G401.6 (cell line): Measurements from ENCODE around the gene IKZF1.
A peak's percentile ranks its signal among the peaks of the same experiment; 100 is the strongest.

ENCODE experiments used
- FAIRE-seq: peaks from 2 replicates; lab custom pipeline; 2012; peaks lifted over from hg19 to GRCh38; lab: Jason Lieb, UNC

Gene IKZF1

DNA sequence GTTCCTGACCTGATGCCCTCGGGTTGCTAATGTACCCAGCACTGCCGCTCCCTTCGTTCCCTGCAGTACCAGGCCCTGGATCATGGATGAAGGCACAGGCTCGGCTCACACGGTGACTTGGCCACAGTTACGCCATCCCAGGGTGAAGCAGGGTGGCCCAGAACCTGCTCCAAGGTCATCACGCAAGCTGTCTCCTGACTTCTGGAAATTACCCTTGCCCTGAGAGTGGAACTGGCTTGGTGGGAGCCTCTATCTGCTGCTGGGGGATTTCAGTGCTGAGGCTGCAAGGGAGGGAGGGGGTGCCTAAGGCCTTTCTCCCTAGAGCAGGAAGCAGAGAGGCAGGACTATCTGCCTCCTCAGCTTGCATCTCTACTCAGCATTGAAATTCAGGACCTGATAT is 109.0 kb downstream of the IKZF1 start:
- FAIRE-seq, result no peak

DNA sequence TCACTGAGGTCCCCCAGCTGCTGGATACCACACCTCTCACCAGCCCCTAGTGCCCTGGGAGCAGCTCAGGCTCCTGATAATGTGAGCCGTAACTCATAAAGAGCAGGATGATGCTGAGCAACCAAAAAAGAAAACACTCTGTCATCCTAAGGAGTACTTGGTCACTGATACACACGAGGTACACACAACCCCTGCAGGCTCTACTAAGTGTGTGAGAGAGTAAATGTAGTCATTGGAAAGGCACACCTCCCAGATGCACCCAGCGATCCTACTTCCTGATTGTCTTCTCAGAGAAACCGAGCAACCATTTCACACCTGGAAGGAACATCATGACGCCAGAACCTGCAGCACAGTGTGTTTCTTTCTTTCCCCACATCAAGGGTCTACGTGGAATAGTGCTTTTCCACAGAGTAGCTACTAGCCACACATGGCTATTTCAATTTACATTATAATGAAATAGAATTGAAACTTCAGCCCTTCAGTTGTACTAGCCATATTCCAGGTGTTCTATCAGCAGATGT is 111.4 kb downstream of the IKZF1 start:
- no peak for FAIRE-seq

DNA sequence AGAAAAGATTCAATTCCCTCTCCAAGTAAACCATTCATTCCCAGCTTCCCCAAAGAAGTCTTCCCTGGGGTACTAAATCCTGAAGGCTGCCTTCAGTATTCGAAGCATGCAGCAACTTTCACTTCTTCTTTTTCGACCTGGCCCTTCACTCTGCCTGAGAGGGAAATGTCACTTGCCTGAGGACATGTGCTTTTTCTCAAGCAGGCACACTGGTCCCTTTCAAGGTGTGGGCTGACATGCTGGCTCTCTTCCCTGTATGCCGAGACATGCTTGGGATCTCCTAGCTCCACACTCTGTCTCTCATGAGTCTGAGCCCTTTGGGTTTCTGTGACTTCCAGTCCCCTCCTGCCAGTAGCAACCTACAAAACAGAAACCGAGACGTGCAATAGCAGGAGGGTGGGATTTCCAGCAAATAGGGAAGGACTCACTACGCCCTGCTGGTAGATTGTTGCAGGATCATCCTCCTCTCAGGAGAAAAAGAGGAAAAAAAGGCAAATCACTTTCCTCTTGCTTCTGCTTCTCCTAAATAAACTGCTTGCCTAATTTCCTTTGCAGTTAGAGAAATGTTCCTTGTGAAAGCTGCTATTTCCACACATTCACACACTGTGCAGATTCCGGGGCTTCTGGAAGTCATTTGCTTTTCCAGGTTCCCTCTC is 112.1 kb downstream of the IKZF1 start:
- FAIRE-seq, result no peak

DNA sequence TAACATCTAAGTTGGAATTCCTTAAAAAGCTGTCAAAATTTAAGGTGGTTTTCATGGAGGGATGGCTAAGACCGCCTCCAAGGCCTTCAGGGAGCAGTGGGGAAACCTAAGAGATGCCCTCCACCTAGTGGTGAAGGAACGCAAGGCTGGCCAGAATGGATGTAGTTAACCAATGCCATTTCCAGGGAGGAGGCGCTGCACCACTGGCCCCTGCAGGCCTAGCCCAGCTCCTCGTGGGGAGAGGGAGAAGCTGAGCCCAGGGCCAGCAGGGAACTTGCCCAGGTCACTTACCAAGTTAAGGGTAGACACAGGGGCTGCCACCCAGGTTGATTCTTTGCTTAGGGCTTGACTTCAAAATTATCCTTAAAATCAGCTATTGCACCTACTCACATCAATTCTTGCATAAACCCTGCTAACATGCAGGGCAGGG is 113.6 kb downstream of the IKZF1 start:
- FAIRE-seq, result peak; percentile 79

DNA sequence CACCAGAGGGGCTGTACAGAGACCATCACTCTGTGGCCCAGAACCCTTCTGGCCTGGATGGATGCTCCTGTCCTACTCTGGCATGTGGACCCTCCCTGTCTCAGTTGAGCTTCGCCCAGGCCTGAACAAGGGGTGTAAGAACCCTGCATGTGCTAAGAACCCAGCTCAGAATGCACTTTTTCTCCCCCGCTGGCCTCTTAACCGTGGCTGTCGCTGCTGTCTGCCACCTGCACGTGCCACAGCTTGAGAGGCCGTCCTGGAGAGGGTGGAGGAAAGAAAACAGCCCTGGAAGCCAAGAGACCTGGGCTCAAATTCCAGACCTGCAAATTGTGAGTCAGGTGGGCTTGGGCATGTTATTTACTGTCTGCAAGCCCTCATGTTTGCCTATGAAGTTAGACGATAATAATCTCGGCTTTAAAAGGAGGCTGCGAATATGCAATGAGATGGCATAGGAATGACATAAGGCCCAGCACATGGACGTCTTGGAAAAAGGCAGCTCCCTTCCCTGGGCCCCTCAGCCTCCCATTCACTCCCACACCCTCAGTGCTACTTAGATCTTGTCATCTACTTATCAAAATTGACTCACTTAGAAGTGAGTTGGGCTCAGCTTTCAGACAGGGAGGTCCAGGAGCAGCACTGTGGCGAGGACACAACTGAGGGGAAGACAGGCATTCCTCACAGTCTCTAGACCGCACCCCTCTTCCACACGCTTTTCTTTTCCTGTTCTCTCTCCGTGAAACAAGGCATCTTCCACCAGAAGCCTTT is 114.2 kb downstream of the IKZF1 start:
- no peak for FAIRE-seq

DNA sequence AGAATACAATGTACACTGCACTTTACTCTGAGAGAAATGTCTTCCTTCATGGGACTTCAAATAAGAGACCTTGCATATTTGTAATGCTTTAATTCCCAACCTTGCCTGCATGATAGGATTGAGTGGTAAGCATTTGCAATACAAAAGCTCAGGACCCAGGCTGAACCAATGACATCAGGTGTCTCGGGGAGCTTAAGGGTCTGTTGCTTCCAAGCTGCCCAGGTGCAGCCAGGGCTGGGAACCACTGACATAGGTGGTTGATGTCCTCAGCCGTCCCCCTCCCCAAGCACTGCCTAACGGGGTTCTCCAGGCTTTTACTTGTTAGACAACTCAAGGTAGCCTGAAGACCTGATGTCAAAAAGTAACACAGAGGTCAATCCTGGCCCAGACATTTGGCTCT is 116.5 kb downstream of the IKZF1 start:
- no peak for FAIRE-seq

DNA sequence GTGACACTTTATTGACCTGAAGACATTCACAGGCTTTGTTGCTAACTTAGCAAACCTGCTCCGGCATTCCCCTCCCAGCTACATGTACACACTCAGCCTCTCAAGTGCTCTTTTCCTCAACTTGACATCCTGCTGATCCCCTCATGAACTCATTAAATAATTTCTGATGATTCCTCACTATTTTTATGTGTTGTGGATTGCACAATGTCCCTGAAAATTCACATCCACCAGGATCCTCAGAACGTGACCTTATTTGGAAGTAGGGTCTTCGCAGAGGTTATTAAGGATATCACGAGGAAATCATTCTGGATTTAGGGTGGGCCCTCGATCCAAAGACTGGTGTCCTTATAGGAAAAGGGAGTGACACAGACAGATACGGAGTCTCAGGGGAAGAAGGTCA is 118.3 kb downstream of the IKZF1 start:
- no peak for FAIRE-seq

DNA sequence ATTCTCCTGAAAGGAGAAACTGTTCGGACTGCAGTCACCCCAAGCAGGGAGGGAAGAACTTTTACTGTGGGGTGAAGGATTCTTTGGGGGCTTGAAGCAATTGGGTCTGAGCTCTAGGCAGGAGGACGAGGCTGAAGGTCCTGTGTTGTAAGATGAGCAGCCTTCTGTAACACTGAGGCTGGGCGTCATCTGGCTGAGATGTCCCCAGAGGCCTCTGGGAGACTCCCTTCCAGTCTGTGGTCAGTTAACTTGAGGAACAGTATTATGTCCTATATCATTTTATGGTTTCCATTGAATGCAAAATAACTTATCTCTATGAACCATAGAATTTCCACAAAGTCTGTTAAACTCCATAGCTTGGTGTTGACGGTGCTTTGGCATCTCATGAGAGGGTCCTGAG is 119.3 kb downstream of the IKZF1 start:
- no peak for FAIRE-seq

DNA sequence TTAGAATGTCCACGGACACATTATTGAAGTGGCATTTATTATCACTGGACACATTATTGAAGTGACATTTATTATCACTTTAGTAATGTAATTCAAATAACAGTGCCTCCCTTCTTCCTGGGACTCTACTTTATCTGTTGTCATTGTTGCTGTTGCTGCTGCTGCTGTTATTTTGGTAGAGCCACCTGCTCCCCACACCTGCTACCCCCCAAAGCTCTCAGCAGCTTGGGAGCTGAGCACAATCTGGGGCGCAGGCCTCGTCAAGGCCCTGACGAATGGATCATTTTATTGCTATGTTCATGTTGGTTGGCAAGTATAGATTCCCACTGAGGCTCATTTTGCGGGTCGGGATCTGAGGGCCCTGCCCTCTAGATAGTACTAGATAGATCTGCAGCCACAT is 120.8 kb downstream of the IKZF1 start:
- FAIRE-seq, result no peak

DNA sequence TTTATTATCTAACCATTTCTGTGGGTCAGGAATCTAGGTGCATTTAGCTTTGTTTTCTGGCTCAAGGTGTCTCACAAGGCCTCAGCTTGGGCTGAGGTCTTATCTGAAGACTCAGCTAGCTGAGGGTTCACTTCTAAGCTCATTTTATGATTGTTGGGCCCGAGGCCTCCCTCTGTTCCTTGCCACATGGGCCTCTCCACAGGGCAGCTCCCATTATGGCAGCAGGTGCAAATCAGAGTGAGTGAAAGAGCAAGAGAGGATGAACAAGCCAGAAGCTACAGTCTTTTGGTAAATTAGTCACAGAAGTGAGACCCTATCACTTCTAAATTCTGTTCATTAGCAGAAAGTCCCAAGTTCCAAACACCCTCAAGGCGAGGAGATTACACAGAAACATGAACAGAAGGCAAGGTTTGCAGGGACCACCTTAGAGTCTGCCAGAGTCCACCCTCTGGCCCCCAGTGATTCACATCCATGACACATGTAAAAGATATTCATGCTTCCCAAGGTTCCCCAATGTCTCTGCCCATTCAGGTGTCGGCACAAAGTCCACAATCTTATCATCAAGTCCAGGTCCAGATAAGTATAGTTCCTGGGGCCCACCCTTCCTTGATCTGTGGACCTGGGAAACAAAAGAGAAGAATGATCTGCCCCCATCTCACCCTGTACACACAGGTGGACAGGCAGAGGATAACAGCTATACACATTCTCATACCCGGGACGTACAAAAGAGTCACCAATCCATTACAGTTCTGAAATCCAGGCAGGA is 121.9 kb downstream of the IKZF1 start:
- FAIRE-seq, result no peak

DNA sequence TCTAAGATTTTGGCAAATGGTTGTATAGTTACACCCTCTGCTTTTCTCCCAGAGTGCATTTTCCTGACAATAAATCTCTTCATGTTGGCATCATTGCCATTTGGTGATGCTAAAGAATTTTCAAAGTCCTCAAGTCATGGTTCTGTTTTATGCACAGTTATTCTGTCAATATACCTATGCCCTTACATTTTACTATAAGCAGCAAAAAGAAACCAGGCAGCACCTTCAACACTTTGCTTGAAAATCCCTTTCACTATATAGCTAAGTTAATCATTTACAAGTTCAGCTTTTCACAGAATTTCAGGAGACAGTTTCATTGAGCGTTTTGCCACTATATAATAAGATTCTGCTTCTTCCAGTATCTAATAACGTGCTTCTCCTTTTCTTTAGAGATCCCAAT is 123.0 kb downstream of the IKZF1 start:
- no peak for FAIRE-seq

DNA sequence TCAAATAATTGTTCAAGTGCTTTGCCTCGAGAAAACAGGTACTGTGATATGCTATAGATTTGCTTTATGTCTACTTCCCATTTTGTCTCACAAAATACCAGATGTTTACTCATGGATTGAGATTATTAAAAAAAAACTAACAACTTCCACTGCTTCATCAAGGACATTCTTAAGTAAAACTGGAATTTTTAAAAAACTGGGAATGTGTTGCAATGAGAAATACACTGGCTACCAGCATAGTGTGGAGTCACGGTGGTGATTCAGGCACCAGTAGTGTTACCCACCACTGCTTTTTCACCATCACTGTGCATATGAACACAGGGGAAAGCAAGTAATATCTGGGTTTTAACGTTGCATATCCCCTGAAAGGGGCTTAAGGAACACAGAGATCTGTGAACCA is 124.4 kb downstream of the IKZF1 start:
- FAIRE-seq, result no peak

DNA sequence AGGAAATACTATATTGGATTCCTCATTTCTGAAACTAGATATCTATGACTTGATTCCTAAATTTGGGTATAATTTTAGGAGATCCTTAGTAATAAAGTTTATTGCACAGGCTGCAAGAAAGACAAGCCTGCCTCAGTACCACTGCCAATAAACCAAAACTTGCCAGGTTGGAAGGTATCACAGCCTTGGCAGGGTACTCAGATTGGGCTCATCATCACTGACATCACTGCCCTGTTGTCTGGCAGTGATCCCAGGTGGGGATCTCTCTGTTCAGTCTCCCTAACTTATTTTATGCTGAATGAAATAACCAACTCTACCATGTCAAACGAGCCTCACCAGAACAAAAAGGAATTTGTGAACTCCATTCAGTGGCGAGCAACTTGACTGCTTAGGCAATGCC is 126.8 kb downstream of the IKZF1 start:
- FAIRE-seq, result no peak

DNA sequence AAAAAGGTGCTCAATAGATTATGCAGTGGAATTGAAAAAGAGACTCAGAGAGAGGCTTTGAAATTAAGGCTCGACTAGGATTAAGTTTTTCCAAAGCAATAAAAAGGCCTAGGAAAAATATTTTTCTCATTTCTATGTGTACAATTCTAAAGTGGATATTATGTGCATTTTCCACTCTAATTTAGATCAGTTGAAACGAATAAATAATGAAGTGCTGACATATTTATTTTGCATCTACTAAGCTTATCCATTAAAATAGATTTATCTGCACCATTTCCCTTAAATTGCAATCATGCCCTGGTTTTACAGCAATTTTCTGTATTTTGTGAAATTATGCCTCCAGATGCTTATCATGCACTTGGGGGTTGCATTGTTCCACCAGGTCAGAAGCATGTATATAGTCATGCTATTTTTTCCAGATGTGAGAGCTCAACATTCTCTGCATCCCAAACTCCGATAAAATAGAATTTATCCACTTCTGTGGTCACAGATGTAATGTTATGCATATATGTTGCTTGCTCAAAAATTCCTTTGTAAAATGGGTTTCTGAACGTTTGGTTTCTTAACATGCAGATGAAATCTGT is 127.3 kb downstream of the IKZF1 start:
- no peak for FAIRE-seq

DNA sequence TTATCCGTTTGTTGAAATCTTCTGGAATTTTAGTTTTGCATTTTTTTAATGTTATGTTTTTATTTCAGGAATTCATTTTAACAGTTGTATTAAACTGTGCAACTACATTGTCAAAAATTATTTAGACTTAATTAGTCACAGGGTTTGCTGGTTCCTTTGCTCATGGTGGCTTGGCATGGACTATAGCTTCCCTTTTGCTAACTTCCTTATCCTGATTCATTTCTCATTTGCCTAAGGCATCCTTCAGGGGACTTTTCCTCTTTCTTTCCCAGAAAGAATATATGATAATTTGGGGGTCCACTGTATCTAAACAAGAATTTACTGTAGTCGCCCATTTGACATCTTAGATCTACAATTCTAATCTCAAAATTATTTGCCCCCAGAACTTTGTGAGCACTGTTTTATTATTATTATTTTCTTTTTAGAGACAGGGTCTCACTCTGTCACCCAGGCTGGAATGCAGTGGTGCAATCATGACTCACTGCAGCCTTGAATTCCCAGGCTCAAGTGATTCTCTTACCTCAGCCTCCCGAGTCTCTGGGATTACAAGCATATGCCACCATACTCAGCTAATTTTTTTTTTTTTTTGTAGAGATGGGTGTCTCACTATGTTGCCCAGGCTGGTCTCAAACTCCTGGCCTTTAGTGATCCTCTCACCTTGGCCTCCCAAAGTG is 131.8 kb downstream of the IKZF1 start:
- no peak for FAIRE-seq

DNA sequence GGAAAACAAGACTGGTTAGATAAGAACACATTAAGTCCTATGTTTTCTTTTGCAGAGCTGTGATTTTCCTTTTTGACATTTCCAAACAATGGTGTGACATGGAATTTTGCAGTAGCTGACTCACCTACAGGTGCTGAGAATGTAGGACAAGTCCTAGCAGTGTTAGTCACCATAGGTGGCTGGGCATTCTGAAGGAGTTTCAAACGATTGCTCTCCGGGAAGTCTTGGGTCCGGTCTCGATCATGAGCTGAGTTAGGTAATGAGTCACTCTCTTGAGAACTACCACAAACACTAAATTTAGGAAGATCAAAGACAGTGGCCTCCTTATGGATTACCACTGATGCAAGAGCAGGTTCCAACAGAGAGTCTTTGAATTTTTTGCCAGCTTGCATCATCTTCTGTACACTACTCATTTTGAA is 142.0 kb downstream of the IKZF1 start:
- FAIRE-seq, result no peak

DNA sequence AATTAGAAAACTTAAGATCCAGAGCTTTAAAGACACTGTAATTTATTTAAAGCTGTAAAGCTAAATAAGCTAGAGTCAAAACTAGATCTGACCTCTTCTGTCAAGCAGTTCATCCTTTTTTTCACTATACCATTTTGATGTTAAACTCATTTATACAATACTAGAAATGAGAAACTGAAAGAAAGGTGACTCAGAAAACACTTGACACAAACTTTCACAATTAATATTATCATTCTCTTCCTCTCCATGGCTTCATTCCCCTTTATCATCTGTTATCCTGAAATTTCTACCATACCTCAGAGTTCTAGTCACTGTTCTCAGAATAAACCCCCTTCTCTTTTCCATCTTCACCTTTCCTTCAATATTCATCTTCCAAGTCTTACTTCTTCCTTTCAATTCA is 144.3 kb downstream of the IKZF1 start:
- FAIRE-seq, result no peak

DNA sequence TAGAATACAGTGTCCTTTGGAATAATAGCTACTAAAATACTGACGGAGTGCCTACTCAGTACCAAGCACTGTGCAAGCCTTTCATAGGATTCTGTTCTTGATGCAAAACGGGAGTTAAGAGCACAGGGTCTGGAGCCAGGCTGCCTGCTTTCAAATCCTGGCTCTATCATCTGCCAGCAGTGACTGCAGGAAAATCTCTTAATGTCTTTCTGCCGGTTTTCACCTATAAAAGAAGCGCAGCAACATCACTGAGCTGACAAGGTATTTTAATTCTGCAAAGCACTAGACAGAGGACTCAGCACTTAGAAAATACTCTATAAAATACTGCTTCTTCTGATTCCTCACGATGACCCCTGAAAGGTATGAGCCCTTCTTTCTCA is 145.0 kb downstream of the IKZF1 start:
- no peak for FAIRE-seq

DNA sequence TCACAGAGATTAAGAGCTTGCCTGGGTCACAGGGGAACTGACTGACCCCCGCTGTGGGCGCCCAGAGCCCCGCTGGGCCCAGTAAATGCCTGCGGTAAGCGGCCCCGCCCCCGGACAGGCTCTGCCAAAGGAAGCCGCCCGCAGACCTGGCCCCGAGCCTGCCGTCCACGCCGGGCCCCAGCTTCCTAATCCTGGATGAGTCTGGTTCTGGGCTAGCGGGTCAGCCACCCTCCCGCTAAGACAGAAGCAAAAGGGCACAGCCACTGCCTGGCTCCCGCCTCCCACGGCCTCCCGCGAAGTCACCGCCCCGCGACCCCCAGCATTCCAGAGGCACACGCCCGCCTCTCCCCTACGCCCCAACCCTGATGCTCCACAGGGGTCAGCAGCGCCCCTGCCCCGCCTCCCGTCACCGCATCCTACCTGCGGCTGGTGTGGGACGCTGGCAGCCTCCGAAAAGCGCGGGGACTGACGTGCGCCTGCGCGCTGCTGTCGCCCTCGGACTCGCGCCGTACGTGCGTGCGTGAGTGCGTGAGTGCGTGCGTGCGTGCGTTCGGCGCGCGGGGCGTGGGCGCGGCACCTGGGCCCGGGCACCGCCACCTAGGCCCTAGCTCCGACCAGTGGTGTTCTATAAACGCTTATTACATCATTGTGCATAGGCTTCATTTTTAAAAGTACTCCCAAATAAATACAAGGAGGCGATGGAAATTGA is 145.5 kb downstream of the IKZF1 start, which contains the start of gene FIGNL1:
Gene FIGNL1 (minus strand): TSS at position 470 of the 709 bp plus-strand sequence. CDS start 3,063 bp downstream, outside the sequence.
- no peak for FAIRE-seq

DNA sequence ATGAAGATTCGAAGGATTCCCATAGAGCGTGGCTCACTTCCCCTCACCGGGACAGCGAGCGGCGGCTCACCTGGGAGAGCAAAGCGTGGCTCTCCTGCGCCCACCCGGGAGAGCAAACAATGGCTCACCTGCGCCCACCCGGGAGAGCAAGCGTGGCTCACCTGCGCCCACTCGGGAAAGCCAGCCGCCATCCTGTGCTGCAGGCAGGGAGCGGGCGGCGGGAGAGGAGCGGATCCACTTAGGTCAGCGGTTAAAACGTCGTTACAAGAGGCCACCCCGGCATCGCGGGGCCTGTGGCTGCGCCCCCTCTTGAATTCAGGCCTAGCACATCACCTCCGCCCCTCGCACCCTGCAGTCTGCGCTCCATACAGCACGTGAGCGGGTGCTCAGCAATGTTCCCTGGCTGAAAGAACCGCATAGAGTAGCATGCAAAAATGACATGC is 146.1 kb downstream of the IKZF1 start:
- no peak for FAIRE-seq
